ENCODE results near the gene FBXO45.

Gene FBXO45

GRCh38 chr3:196552253-196552652 is 16.2 kb upstream of the FBXO45 start:
- no peak overlapping the region for H3K27ac ChIP-seq (ENCODE audit: low read length)
- no peak for ATAC-seq (ENCODE audit: insufficient read depth, low read depth)
- DNase-seq, result no peak
- no peak overlapping the region for H2AFZ ChIP-seq (ENCODE audit: low read depth, low read length)
- H3K4me1 ChIP-seq (ENCODE audit: insufficient read depth, low read length), result no peaks in the 10 kb centered on the region
- TF ChIP-seq CTCF (IDR thresholded peaks at IDR 0.05; ENCODE audit: borderline replicate concordance, extremely low read depth, low read length, poor library complexity, severe bottlenecking) (no peak), EZH2 (IDR thresholded peaks at IDR 0.05; ENCODE audit: borderline replicate concordance, low read depth, low read length, severe bottlenecking) (no peak)
- H3K4me3 ChIP-seq (ENCODE audit: low read depth in 1 of 2, low read length in 2 of 2), result no peak overlapping the region
- H3K9ac ChIP-seq (ENCODE audit: low read depth, low read length), result no peak overlapping the region
- H4K20me1 ChIP-seq (ENCODE audit: insufficient read depth, low read length), result no peaks in the 10 kb centered on the region
- no peaks in the 10 kb centered on the region for H3K27me3 ChIP-seq (ENCODE audit: insufficient read depth, low read length, poor library complexity)
- no peaks in the 10 kb centered on the region for H3K79me2 ChIP-seq (ENCODE audit: insufficient read depth, low read length)
- no peak overlapping the region for H3K4me2 ChIP-seq (ENCODE audit: insufficient read depth, low read length)
- H3K36me3 ChIP-seq (ENCODE audit: insufficient read depth, low read length), result peaks cover 21% of the 10 kb centered on the region; the same call in 1 of the 2 replicates
- peaks cover 18% of the 10 kb centered on the region for H3K9me3 ChIP-seq (ENCODE audit: insufficient read depth, low read length, severe bottlenecking)

- TF ChIP-seq CTCF (IDR thresholded peaks at IDR 0.05; ENCODE audit: borderline replicate concordance, extremely low read depth, low read length, poor library complexity, severe bottlenecking), result no peak
- TF ChIP-seq EZH2 (IDR thresholded peaks at IDR 0.05; ENCODE audit: borderline replicate concordance, low read depth, low read length, severe bottlenecking), result no peak
- ATAC-seq (ENCODE audit: insufficient read depth, low read depth), result no peak
- no peak overlapping the region for H3K4me2 ChIP-seq (ENCODE audit: insufficient read depth, low read length)
Observed at GRCh38 chr3:196553551-196553950, 14.9 kb upstream of the FBXO45 start.

GRCh38 chr3:196554205-196554604 is 14.3 kb upstream of the FBXO45 start:
- no peak overlapping the region for H3K4me3 ChIP-seq (ENCODE audit: low read depth in 1 of 2, low read length in 2 of 2)
- H3K9ac ChIP-seq (ENCODE audit: low read depth, low read length), result no peak overlapping the region

More at GRCh38 chr3:196553551-196553950, 14.9 kb upstream of the FBXO45 start:
- DNase-seq, result no peak
- Histone ChIP-seq H3K27ac (ENCODE audit: low read length) (no peak overlapping the region), H3K27me3 (ENCODE audit: insufficient read depth, low read length, poor library complexity) (no peaks in the 10 kb centered on the region), H2AFZ (ENCODE audit: low read depth, low read length) (no peak overlapping the region), H3K9ac (ENCODE audit: low read depth, low read length) (no peak overlapping the region), H3K9me3 (ENCODE audit: insufficient read depth, low read length, severe bottlenecking) (peaks cover 18% of the 10 kb centered on the region), H3K4me1 (ENCODE audit: insufficient read depth, low read length) (no peaks in the 10 kb centered on the region), H3K79me2 (ENCODE audit: insufficient read depth, low read length) (no peaks in the 10 kb centered on the region), H3K36me3 (ENCODE audit: insufficient read depth, low read length) (peaks cover 21% of the 10 kb centered on the region; the same call in 1 of the 2 replicates), H4K20me1 (ENCODE audit: insufficient read depth, low read length) (no peaks in the 10 kb centered on the region), H3K4me3 (ENCODE audit: low read depth in 1 of 2, low read length in 2 of 2) (no peak overlapping the region)

More at GRCh38 chr3:196554205-196554604, 14.3 kb upstream of the FBXO45 start:
- ATAC-seq (ENCODE audit: insufficient read depth, low read depth) (no peak), DNase-seq (no peak)
- peaks cover 3% of the 10 kb centered on the region; the same call in 1 of the 2 replicates for H3K79me2 ChIP-seq (ENCODE audit: insufficient read depth, low read length)
- TF ChIP-seq EZH2 (IDR thresholded peaks at IDR 0.05; ENCODE audit: borderline replicate concordance, low read depth, low read length, severe bottlenecking), result no peak
- TF ChIP-seq CTCF (IDR thresholded peaks at IDR 0.05; ENCODE audit: borderline replicate concordance, extremely low read depth, low read length, poor library complexity, severe bottlenecking), result no peak
- H3K4me1 ChIP-seq (ENCODE audit: insufficient read depth, low read length), result no peaks in the 10 kb centered on the region
- H3K4me2 ChIP-seq (ENCODE audit: insufficient read depth, low read length), result no peak overlapping the region
- H3K36me3 ChIP-seq (ENCODE audit: insufficient read depth, low read length), result peaks cover 21% of the 10 kb centered on the region; the same call in 1 of the 2 replicates
- H4K20me1 ChIP-seq (ENCODE audit: insufficient read depth, low read length), result no peaks in the 10 kb centered on the region
- H3K9me3 ChIP-seq (ENCODE audit: insufficient read depth, low read length, severe bottlenecking), result peaks cover 15% of the 10 kb centered on the region
- no peak overlapping the region for H2AFZ ChIP-seq (ENCODE audit: low read depth, low read length)
- no peaks in the 10 kb centered on the region for H3K27me3 ChIP-seq (ENCODE audit: insufficient read depth, low read length, poor library complexity)
- no peak overlapping the region for H3K27ac ChIP-seq (ENCODE audit: low read length)
